Parathyroid adenoma (tissue), 2 donors: ENCODE data around the gene FHIP2A.
"Not testable (repeated sequence)": the region's sequence is repeated elsewhere in the genome, so short reads cannot be mapped to it uniquely, and the experiment has no call there.

ENCODE experiments used
- H2AFZ ChIP-seq: fragments of 300-600 bp; sonication (generic); one replicate; pipeline ENCODE4 v1.7.0; 2017; ENCODE audit warnings: antibody characterized with exemption, mild to moderate bottlenecking
- H3K27ac ChIP-seq: fragments of 300-600 bp; sonication (generic); one replicate; pipeline ENCODE4 v1.7.0; 2017
- H3K27me3 ChIP-seq: fragments of 300-600 bp; sonication (generic); one replicate; pipeline ENCODE4 v1.7.0; 2017; ENCODE audit warnings: low read length; ENCODE audit not compliant: control insufficient read depth, insufficient read depth
- H3K36me3 ChIP-seq: fragments of 300-600 bp; sonication (generic); one replicate; pipeline ENCODE4 v1.7.0; 2017; ENCODE audit warnings: low read length; ENCODE audit not compliant: control insufficient read depth, insufficient read depth
- H3K4me1 ChIP-seq: fragments of 300-600 bp; sonication (generic); one replicate; pipeline ENCODE4 v1.7.0; 2017; ENCODE audit warnings: control low read depth
- H3K4me2 ChIP-seq: fragments of 300-600 bp; sonication (generic); one replicate; pipeline ENCODE4 v1.7.0; 2017; ENCODE audit warnings: low read length
- H3K4me3 ChIP-seq: fragments of 300-600 bp; sonication (generic); one replicate; pipeline ENCODE4 v1.7.0; 2017; ENCODE audit warnings: low read depth, low read length
- H3K79me2 ChIP-seq: fragments of 300-600 bp; sonication (generic); one replicate; pipeline ENCODE4 v1.7.0; 2017; ENCODE audit warnings: control low read depth
- H3K9ac ChIP-seq: fragments of 300-600 bp; sonication (generic); one replicate; pipeline ENCODE4 v1.7.0; 2017; ENCODE audit warnings: mild to moderate bottlenecking
- H3K9me3 ChIP-seq: fragments of 300-600 bp; sonication (generic); one replicate; pipeline ENCODE4 v1.7.0; 2017; ENCODE audit warnings: low read length; ENCODE audit not compliant: control insufficient read depth
- TF ChIP-seq, protein P1 (sequence below): fragments of 300-600 bp; sonication (generic); IDR thresholded peaks from one replicate; pipeline ENCODE4 v1.7.0; 2017; ENCODE audit warnings: antibody characterized with exemption, mild to moderate bottlenecking
- donor health status: primary hyperparathyroidism.

The FHIP2A gene, protein sequence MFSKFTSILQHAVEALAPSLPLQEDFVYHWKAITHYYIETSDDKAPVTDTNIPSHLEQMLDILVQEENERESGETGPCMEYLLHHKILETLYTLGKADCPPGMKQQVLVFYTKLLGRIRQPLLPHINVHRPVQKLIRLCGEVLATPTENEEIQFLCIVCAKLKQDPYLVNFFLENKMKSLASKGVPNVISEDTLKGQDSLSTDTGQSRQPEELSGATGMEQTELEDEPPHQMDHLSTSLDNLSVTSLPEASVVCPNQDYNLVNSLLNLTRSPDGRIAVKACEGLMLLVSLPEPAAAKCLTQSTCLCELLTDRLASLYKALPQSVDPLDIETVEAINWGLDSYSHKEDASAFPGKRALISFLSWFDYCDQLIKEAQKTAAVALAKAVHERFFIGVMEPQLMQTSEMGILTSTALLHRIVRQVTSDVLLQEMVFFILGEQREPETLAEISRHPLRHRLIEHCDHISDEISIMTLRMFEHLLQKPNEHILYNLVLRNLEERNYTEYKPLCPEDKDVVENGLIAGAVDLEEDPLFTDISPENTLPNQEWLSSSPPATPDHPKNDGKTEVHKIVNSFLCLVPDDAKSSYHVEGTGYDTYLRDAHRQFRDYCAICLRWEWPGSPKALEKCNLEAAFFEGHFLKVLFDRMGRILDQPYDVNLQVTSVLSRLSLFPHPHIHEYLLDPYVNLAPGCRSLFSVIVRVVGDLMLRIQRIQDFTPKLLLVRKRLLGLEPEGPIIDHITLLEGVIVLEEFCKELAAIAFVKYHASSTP

DNA sequence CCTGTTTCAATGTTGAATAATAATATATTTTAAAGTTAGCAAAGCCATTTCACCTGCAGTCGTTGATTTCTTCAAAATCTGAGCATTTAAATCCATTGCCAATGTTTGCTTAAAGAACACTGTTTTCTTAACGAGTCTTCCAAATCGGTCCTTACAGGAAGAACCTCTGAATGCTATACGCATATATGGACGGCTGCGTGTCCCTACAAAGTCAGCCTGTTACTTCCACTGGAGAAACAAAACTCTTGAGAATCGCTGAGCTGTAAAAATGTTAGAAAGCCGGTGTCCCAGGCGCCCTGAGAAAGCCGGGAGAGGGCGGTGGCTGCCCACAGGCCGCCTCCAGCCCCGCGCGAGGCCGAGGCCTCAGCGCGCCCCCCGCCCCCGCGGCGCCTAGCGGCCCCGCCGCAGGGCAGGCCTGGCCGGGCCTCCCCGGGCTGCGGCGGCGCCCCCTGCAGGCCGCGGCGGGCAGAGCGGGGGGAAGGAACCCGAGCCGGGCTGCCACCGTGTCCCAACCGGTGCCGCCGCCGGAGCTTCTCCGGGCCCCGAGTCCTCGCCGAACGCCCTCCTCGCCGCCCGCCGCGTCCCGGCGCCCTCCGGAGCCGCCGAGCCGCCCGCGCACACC is at the start of gene FHIP2A:
FHIP2A (plus strand) TSS at position 488 of the 622 bp plus-strand sequence. CDS start 299 bp downstream, outside the sequence.
- Histone ChIP-seq H3K9me3 (no peaks in the 10 kb centered on the region), H3K27me3 (no peaks in the 10 kb centered on the region), H3K4me1 (peaks cover 6% of the 10 kb centered on the region), H3K4me2 (peak within 1 kb of the TSS; percentile 95), H3K36me3 (no peaks in the 10 kb centered on the region), H2AFZ (peak within 1 kb of the TSS; percentile 89), H3K4me3 (peak within 1 kb of the TSS; percentile 69), H3K27ac (peak within 1 kb of the TSS; percentile 85), H3K79me2 (peaks cover 25% of the 10 kb centered on the region), H3K9ac (peak within 1 kb of the TSS; percentile 68)
- TF ChIP-seq, protein P1, sequence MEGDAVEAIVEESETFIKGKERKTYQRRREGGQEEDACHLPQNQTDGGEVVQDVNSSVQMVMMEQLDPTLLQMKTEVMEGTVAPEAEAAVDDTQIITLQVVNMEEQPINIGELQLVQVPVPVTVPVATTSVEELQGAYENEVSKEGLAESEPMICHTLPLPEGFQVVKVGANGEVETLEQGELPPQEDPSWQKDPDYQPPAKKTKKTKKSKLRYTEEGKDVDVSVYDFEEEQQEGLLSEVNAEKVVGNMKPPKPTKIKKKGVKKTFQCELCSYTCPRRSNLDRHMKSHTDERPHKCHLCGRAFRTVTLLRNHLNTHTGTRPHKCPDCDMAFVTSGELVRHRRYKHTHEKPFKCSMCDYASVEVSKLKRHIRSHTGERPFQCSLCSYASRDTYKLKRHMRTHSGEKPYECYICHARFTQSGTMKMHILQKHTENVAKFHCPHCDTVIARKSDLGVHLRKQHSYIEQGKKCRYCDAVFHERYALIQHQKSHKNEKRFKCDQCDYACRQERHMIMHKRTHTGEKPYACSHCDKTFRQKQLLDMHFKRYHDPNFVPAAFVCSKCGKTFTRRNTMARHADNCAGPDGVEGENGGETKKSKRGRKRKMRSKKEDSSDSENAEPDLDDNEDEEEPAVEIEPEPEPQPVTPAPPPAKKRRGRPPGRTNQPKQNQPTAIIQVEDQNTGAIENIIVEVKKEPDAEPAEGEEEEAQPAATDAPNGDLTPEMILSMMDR, result no peak

DNA sequence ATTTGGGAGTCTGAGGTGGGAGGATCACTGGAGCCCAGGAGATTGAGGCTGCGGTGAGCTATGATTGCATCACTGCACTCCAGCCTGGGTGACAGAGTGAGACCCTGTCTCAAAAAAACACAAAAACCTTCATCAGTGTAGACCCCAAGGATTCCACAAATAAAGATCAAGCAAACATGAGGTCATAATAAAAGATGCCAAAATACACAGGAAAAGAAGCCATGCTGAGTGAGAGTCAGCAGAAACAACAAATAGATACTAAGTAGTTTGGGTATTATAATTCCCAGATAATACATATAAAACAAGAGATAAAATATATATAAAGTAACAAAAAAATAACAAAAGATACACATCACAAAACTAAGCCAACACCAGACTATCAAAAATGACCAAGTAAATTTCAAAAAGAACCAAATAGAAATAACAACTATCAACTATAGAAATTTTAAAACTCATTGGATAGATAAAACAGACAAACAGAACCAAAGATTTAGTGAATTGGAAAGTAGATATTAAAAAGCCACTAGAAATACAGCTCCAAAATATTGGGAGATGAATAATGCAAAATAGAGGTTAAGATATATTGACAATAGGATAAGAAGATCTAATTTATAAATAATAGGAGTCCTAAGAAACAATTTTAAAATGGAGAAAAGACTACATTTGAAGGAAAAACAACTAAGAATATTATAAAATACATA is 48.9 kb upstream of the FHIP2A start:
- Histone ChIP-seq H3K4me2 (no peak overlapping the region), H3K9ac (no peak overlapping the region), H3K9me3 (no peaks in the 10 kb centered on the region), H2AFZ (no peak overlapping the region), H3K27me3 (no peaks in the 10 kb centered on the region), H3K36me3 (no peaks in the 10 kb centered on the region), H3K4me1 (no peaks in the 10 kb centered on the region), H3K79me2 (no peaks in the 10 kb centered on the region), H3K27ac (no peak overlapping the region), H3K4me3 (no peak overlapping the region)
- TF ChIP-seq, protein P1, result no peak

DNA sequence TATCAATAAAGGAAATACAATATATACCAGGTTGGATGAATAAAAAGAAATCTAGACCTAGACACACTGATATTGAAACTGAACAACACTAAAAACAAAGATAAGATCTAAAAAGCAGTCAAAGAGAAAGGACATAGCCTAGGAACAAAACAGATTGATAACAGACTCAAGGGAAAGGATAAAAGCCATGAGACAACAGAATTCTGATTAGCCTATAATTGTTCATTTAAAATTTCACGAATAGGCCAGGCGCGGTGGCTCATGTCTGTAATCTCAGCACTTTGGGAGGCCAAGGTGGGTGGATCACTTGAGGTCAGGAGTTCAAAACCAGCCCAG is 48.4 kb upstream of the FHIP2A start:
- H2AFZ ChIP-seq, result no peak overlapping the region
- no peak overlapping the region for H3K9ac ChIP-seq
- no peak overlapping the region for H3K27ac ChIP-seq
- TF ChIP-seq, protein P1, result no peak
- H3K9me3 ChIP-seq, result no peaks in the 10 kb centered on the region
- H3K36me3 ChIP-seq, result no peaks in the 10 kb centered on the region
- H3K27me3 ChIP-seq, result no peaks in the 10 kb centered on the region
- no peak overlapping the region for H3K4me2 ChIP-seq
- H3K4me1 ChIP-seq, result no peaks in the 10 kb centered on the region
- H3K79me2 ChIP-seq, result no peaks in the 10 kb centered on the region
- no peak overlapping the region for H3K4me3 ChIP-seq

DNA sequence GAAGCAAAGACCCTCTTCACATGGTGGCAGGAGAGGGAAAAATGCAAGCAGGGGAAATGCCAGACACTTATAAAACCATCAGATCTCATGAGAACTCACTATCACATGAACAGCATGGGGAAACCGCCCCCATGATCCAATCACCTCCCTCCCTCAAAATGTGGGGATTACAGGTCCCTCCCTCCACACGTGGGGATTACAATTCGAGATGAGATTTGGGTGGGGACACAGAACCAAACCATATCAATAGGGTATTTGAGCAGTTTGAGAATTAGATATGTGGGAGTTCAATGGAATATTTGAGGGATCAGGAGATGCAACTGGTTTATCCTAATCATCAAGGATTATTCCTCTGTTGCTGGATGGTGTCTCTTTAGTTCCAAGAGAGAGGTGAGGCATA is 46.5 kb upstream of the FHIP2A start:
- not testable (repeated sequence) for H3K4me1 ChIP-seq, H3K27ac ChIP-seq, H3K27me3 ChIP-seq, H3K79me2 ChIP-seq, H3K36me3 ChIP-seq, H2AFZ ChIP-seq, H3K4me3 ChIP-seq, H3K4me2 ChIP-seq, H3K9me3 ChIP-seq, H3K9ac ChIP-seq

DNA sequence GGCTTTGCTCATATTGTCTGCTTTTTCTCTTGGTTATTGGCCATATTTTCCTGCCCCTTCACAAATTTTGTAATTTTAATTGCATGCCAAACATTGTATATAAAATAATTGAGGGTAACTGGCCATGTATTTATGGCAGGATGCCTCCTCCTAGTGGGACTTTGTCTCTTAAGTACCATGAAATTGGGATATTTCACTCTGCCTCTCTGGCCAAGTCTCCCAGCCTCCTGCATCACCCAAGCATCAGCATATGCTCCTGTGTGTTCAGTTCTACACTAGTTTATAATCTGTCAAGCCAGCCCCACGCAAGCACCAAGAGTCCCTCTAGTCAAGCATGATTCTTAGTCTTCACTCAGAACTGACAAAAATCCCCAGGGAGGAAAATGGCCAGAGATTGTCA is 44.2 kb upstream of the FHIP2A start:
- H3K9ac ChIP-seq, result no peak overlapping the region
- H3K4me3 ChIP-seq, result no peak overlapping the region
- TF ChIP-seq, protein P1, result no peak

More for the DNA sequence above, 44.2 kb upstream of the FHIP2A start:
- Histone ChIP-seq H3K27ac (no peak overlapping the region), H3K27me3 (no peaks in the 10 kb centered on the region), H3K79me2 (no peaks in the 10 kb centered on the region), H3K36me3 (no peaks in the 10 kb centered on the region), H3K9me3 (no peaks in the 10 kb centered on the region), H3K4me2 (no peak overlapping the region), H3K4me1 (no peaks in the 10 kb centered on the region), H2AFZ (no peak overlapping the region)
